ENCODE data around the gene EFCAB6. TPM values are rescaled to one million over a fixed set of nuclear protein-coding genes. Genes with fewer than 3 reads are reported as not detected.
A peak's percentile ranks its signal among the peaks of the same experiment; 100 is the strongest.

EFCAB6 gene
- total RNA-seq, 6 experiments from 2014 or later, result 0.29 to 1.5 (median 0.93) TPM

- no peak overlapping the region for H3K4me3 ChIP-seq
- 44% methylated on average over 3 of the region's 13 CpGs for WGBS (ENCODE audit: insufficient coverage, low coverage, low lambda C conversion rate, missing lambda C conversion rate)
- no peaks in the 10 kb centered on the region for H3K9me3 ChIP-seq
- intact Hi-C loops (cut with DNase I), result no loop called here
- H3K4me1 ChIP-seq, result peaks cover 0 to 13% (median 4%) of the 10 kb centered on the region in 4 donors
- no peaks in the 10 kb centered on the region for H3K27me3 ChIP-seq
- ATAC-seq, result no peak
- no peak overlapping the region for H3K27ac ChIP-seq
- no peaks in the 10 kb centered on the region for H3K36me3 ChIP-seq
- TF ChIP-seq POLR2A (IDR thresholded peaks at IDR 0.05), result no peak
- TF ChIP-seq, protein P1, sequence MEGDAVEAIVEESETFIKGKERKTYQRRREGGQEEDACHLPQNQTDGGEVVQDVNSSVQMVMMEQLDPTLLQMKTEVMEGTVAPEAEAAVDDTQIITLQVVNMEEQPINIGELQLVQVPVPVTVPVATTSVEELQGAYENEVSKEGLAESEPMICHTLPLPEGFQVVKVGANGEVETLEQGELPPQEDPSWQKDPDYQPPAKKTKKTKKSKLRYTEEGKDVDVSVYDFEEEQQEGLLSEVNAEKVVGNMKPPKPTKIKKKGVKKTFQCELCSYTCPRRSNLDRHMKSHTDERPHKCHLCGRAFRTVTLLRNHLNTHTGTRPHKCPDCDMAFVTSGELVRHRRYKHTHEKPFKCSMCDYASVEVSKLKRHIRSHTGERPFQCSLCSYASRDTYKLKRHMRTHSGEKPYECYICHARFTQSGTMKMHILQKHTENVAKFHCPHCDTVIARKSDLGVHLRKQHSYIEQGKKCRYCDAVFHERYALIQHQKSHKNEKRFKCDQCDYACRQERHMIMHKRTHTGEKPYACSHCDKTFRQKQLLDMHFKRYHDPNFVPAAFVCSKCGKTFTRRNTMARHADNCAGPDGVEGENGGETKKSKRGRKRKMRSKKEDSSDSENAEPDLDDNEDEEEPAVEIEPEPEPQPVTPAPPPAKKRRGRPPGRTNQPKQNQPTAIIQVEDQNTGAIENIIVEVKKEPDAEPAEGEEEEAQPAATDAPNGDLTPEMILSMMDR (IDR thresholded peaks at IDR 0.05), result no peak
- no peak for DNase-seq
These were observed 37.6 kb upstream of the EFCAB6 start for GRCh38 chr22:43849731-43850130.

GRCh38 chr22:43848366-43849171 is 36.5 kb upstream of the EFCAB6 start:
- H3K27me3 ChIP-seq, result no peaks in the 10 kb centered on the region
- H3K9me3 ChIP-seq, result no peaks in the 10 kb centered on the region
- intact Hi-C loops (cut with DNase I), result no loop called here

GRCh38 chr22:43847376-43848289 is 35.5 kb upstream of the EFCAB6 start:
- Histone ChIP-seq H3K4me3 (no peak overlapping the region), H3K9me3 (no peaks in the 10 kb centered on the region), H3K36me3 (no peaks in the 10 kb centered on the region), H3K27ac (no peak overlapping the region), H3K4me1 (peaks cover 0 to 13% (median 4%) of the 10 kb centered on the region in 4 donors), H3K27me3 (no peaks in the 10 kb centered on the region)
- intact Hi-C loops (cut with DNase I), result no loop called here
- WGBS (ENCODE audit: insufficient coverage, low coverage, low lambda C conversion rate, missing lambda C conversion rate), result no CpG with 5 or more reads among the region's 14 CpGs
- TF ChIP-seq POLR2A (IDR thresholded peaks at IDR 0.05), result no peak
- TF ChIP-seq, protein P1 (IDR thresholded peaks at IDR 0.05), result no peak
- DNase-seq (peak in 1 of 3 donors; percentile 42), ATAC-seq (no peak)

More at GRCh38 chr22:43848366-43849171, 36.5 kb upstream of the EFCAB6 start:
- ATAC-seq, result peak; percentile 71 to 80 (median 78)
- H3K36me3 ChIP-seq, result no peaks in the 10 kb centered on the region
- TF ChIP-seq, protein P1 (IDR thresholded peaks at IDR 0.05), result peak; percentile 26 to 61 (median 50)
- TF ChIP-seq POLR2A (IDR thresholded peaks at IDR 0.05), result no peak
- WGBS (ENCODE audit: insufficient coverage, low coverage, low lambda C conversion rate, missing lambda C conversion rate), result 66% methylated on average over 3 of the region's 16 CpGs
- DNase-seq, result peak; percentile 48 to 62 (median 61)
- H3K27ac ChIP-seq, result no peak overlapping the region
- peaks cover 0 to 13% (median 4%) of the 10 kb centered on the region in 4 donors for H3K4me1 ChIP-seq
- no peak overlapping the region for H3K4me3 ChIP-seq

DNA sequence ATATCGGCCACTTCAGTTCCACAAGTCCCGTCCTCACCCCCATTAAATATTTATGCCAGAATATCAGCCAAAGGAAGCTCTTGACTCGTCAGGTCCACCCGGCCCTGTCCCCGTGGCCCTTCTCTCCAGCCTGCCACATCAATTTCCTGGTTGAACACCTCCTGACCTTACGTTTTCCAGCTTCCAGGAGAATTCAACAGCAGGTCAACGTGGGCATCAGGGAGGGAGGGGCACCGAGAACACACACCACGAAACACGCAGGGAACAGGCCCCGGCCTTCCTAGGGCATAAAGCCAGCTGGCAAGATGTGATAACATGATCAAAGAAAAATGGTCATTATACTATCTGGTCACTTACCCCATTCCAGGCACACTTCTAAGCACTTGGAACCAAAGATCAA is 34.9 kb upstream of the EFCAB6 start:
- Histone ChIP-seq H3K27ac (no peak overlapping the region), H3K4me1 (peaks cover 0 to 13% (median 4%) of the 10 kb centered on the region in 4 donors), H3K36me3 (no peaks in the 10 kb centered on the region), H3K27me3 (no peaks in the 10 kb centered on the region), H3K4me3 (no peak overlapping the region), H3K9me3 (no peaks in the 10 kb centered on the region)
- TF ChIP-seq POLR2A (IDR thresholded peaks at IDR 0.05), result no peak
- TF ChIP-seq, protein P1 (IDR thresholded peaks at IDR 0.05), result no peak
- no peak for ATAC-seq
- peak in 1 of 3 donors; percentile 25 for DNase-seq
- intact Hi-C loops (cut with DNase I), result no loop called here
- WGBS (ENCODE audit: insufficient coverage, low coverage, low lambda C conversion rate, missing lambda C conversion rate), result 66% methylated on average over 11 of the region's 11 CpGs

Data from right lobe of liver (tissue), 6 donors.